GM03348 (cell line): Measurements from ENCODE around the gene TERT.

Experiments
- DNase-seq: peaks from one replicate; pipeline ENCODE4 v3.0.0; 2012; ENCODE audit warnings: low spot score

Gene TERT

GRCh38 chr5:1318659-1319251 is 23.9 kb upstream of the TERT start:
- DNase-seq = no peak

GRCh38 chr5:1317921-1318565 is 23.2 kb upstream of the TERT start:
- no peak for DNase-seq

- DNase-seq = no peak
Measured at GRCh38 chr5:1316588-1317340, 21.9 kb upstream of the TERT start.

GRCh38 chr5:1315709-1316587 is 21.1 kb upstream of the TERT start:
- DNase-seq = no peak

GRCh38 chr5:1315018-1315708 is 20.3 kb upstream of the TERT start:
- no peak for DNase-seq

GRCh38 chr5:1314564-1314982 is 19.7 kb upstream of the TERT start:
- no peak for DNase-seq

GRCh38 chr5:1312993-1313833 is 18.3 kb upstream of the TERT start:
- no peak for DNase-seq

GRCh38 chr5:1312206-1312605 is 17.3 kb upstream of the TERT start:
- no peak for DNase-seq

- no peak for DNase-seq
Measured at GRCh38 chr5:1311439-1312055, 16.7 kb upstream of the TERT start.

GRCh38 chr5:1310118-1310517 is 15.2 kb upstream of the TERT start:
- no peak for DNase-seq

GRCh38 chr5:1304033-1304432 is 9.2 kb upstream of the TERT start:
- DNase-seq = no peak

GRCh38 chr5:1302258-1302657 is 7.4 kb upstream of the TERT start:
- DNase-seq = no peak

- DNase-seq = no peak
Measured at GRCh38 chr5:1300581-1301083, 5.8 kb upstream of the TERT start.

GRCh38 chr5:1299961-1300360 is 5.1 kb upstream of the TERT start:
- DNase-seq = no peak

GRCh38 chr5:1299511-1299850 is 4.6 kb upstream of the TERT start:
- no peak for DNase-seq

- no peak for DNase-seq
Measured at GRCh38 chr5:1298723-1299510, 4.0 kb upstream of the TERT start.

- DNase-seq = no peak
Measured at GRCh38 chr5:1298067-1298551, 3.2 kb upstream of the TERT start.

- DNase-seq = no peak
Measured at GRCh38 chr5:1297243-1297642, 2.4 kb upstream of the TERT start.

- no peak for DNase-seq
Measured at GRCh38 chr5:1295650-1296037, 776 bp upstream of the TERT start.
